ENCODE data around the gene NRXN3. TPM values are rescaled to one million over a fixed set of nuclear protein-coding genes. Genes with fewer than 3 reads are reported as not detected.

NRXN3 gene
- total and polyA plus RNA-seq, 11 donors, result 0.19 to 2.2 (median 1.1) TPM

DNA sequence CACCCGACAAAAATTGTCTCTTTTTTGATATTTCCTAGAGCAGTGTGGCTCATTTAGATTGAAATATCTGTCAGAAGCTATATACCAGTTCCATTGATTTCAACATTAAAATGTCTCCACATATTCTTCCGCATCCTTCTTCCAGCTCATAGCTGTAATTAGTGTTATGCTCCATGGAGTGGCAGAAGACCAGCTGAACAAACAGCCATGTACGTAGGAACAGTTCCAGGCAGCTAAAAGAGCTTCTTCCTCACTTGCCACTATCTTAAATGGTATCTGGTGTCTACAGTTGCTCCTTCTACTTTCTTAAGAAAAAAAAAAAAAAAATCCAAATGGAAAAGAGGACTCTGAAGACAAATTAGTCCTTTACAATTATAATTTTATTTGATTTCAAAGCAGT is 1193.1 kb downstream of the NRXN3 start:
- ATAC-seq, result no peak
- no peak overlapping the region for H3K4me3 ChIP-seq
- intact Hi-C loops (cut with DNase I), result no loop called here
- H3K27ac ChIP-seq, result no peak overlapping the region
- no peaks in the 10 kb centered on the region for H3K27me3 ChIP-seq
- H3K36me3 ChIP-seq, result no peaks in the 10 kb centered on the region
- WGBS, 4 donors, result 79 to 85% (median 83%) methylated on average over 3 of the region's 3 CpGs
- no peaks in the 10 kb centered on the region for H3K9me3 ChIP-seq
- H3K4me1 ChIP-seq, result no peaks in the 10 kb centered on the region
- no peak for TF ChIP-seq POLR2A (IDR thresholded peaks at IDR 0.05)
- TF ChIP-seq CTCF (IDR thresholded peaks at IDR 0.05), result no peak
- no peak for DNase-seq

GRCh38 chr14:79369359-79370332 is 1199.5 kb downstream of the NRXN3 start:
- H3K9me3 ChIP-seq, result no peaks in the 10 kb centered on the region
- peak overlapping the region in 1 of 12 donors; percentile 56 for H3K27ac ChIP-seq
- no peak for TF ChIP-seq CTCF (IDR thresholded peaks at IDR 0.05)
- TF ChIP-seq POLR2A (IDR thresholded peaks at IDR 0.05), result no peak
- peak in 2 of 4 donors; percentile 72 to 87 for ATAC-seq
- intact Hi-C loops (cut with DNase I), result no loop called here
- H3K27me3 ChIP-seq, result no peaks in the 10 kb centered on the region
- no peak for DNase-seq
- H3K4me3 ChIP-seq, result no peak overlapping the region
- WGBS, 4 donors, result 52 to 62% (median 58%) methylated on average over 10 of the region's 10 CpGs
- H3K36me3 ChIP-seq, result no peaks in the 10 kb centered on the region
- H3K4me1 ChIP-seq, result no peaks in the 10 kb centered on the region

GRCh38 chr14:79370969-79371368 is 1200.8 kb downstream of the NRXN3 start:
- Histone ChIP-seq H3K27me3 (no peaks in the 10 kb centered on the region), H3K9me3 (no peaks in the 10 kb centered on the region), H3K36me3 (no peaks in the 10 kb centered on the region), H3K27ac (peak overlapping the region in 1 of 12 donors; percentile 56), H3K4me3 (no peak overlapping the region), H3K4me1 (no peaks in the 10 kb centered on the region)
- DNase-seq, result no peak
- TF ChIP-seq CTCF (IDR thresholded peaks at IDR 0.05), result no peak
- TF ChIP-seq POLR2A (IDR thresholded peaks at IDR 0.05), result no peak
- no peak for ATAC-seq
- intact Hi-C loops (cut with DNase I), result no loop called here
- 80 to 96% (median 92%) methylated on average over 1 of the region's 1 CpG for WGBS, 4 donors

DNA sequence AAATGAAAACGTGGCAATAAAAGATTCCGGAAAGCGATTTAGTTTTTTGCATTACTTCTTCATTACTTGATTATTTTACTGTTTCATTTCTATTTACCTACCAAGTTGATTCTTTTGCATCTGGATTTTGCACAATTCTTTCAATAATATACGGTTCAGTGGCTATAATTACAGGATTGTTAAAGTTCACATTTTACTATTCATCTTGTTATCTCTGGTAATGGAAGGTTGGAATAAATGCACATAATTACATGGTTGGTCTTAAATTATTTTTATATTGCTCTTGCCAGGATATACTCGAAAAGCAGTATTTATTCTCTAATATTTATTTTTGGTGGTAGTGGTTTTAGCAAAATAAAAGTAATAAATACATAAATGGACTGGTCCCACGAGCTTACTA is 1203.3 kb downstream of the NRXN3 start:
- no peaks in the 10 kb centered on the region for H3K9me3 ChIP-seq
- H3K4me3 ChIP-seq, result no peak overlapping the region
- H3K27me3 ChIP-seq, result no peaks in the 10 kb centered on the region
- 76 to 80% (median 77%) methylated on average over 6 of the region's 6 CpGs for WGBS, 4 donors
- DNase-seq (no peak), ATAC-seq (no peak)
- TF ChIP-seq POLR2A (IDR thresholded peaks at IDR 0.05) (no peak), CTCF (IDR thresholded peaks at IDR 0.05) (no peak)
- no peak overlapping the region for H3K27ac ChIP-seq
- H3K4me1 ChIP-seq, result no peaks in the 10 kb centered on the region
- intact Hi-C loops (cut with DNase I), result no loop called here
- no peaks in the 10 kb centered on the region for H3K36me3 ChIP-seq

Measured in heart left ventricle (tissue), 16 donors.